K562 (cell line): ENCODE results near the gene DCAKD. TPM values are rescaled to one million over a fixed set of nuclear protein-coding genes. Genes with fewer than 3 reads are reported as not detected.
A peak's percentile ranks its signal among the peaks of the same experiment; 100 is the strongest.

Experiments used
- CBX1 ChIP-seq: sonication (generic); IDR thresholded peaks from 2 replicates; pipeline ENCODE4 v1.6.1; 2016; ENCODE audit warnings: antibody characterized with exemption, low read depth, mild to moderate bottlenecking
- GATA2 ChIP-seq: sonication (generic); formaldehyde crosslinking; IDR thresholded peaks from 2 replicates; pipeline ENCODE4 v1.4.0; 2020; ENCODE audit warnings: mild to moderate bottlenecking, missing genetic modification reagents
- SAP30 ChIP-seq: fragments of 200-600 bp; sonication (generic); IDR thresholded peaks from 2 replicates; pipeline ENCODE4 v1.6.1; 2012; ENCODE audit warnings: borderline replicate concordance, low read depth, mild to moderate bottlenecking, moderate library complexity, low read length, control low read depth, inconsistent platforms; ENCODE audit not compliant: insufficient read depth, poor library complexity, severe bottlenecking
- SMARCE1 ChIP-seq: fragments of 450-650 bp; IDR thresholded peaks from 2 replicates; pipeline ENCODE4 v1.7.1; 2016; ENCODE audit warnings: mild to moderate bottlenecking
- SREBF1 ChIP-seq: fragments of 150-350 bp; IDR thresholded peaks from 2 replicates; pipeline ENCODE4 v1.6.1; 2014; ENCODE audit warnings: antibody characterized with exemption, low read depth, low read length, borderline replicate concordance
- TAF15 ChIP-seq: fragments of 200-400 bp; formaldehyde crosslinking; IDR thresholded peaks from 2 replicates; pipeline ENCODE4 v1.6.1; 2017; ENCODE audit warnings: mild to moderate bottlenecking, low read depth, low read length, moderate library complexity
- ZEB2 ChIP-seq: fragments of 450-650 bp; IDR thresholded peaks from 2 replicates; pipeline ENCODE4 v1.6.1; 2016
- ZNF589 ChIP-seq: fragments of 200-800 bp; sonication (Bioruptor generic); IDR thresholded peaks from 2 replicates; pipeline ENCODE4 v1.6.1; 2016; ENCODE audit warnings: low read depth, missing genetic modification characterization, missing compliant biosample characterization
- ZNF699 ChIP-seq: fragments of 250-450 bp; sonication (Bioruptor Pico); IDR thresholded peaks from 2 replicates; pipeline ENCODE4 v1.8.0; 2021; ENCODE audit warnings: mild to moderate bottlenecking, moderate library complexity; ENCODE audit not compliant: insufficient replicate concordance
- polyA plus RNA-seq, 8 experiments: library from polyadenylated mRNA; depleted of rRNA in 4 of 8; stranded (reverse) in 5 of 8; unstranded in 3 of 8; fragments of >200 nt; fragmentation: Nextera tagmentation in 2 of 8; fragmentation: Illumina TruSeq in 1 of 8; extraction: Ambion mirVana in 2 of 8; extraction: Trizol in 1 of 8; gene quantifications; 2 replicates each; pipeline versions ENCODE4 v1.2.1 to v1.2.3, GENCODE V29; 2011 to 2014; ENCODE audit warnings: inconsistent platforms in 1 of 8, missing spikeins in 1 of 8
- total RNA-seq, 7 experiments: library from RNA; depleted of rRNA in 6 of 7; stranded (reverse); fragments of >200 nt in 6 of 7; fragmentation: Illumina TruSeq in 2 of 7; extraction: Trizol in 2 of 7; gene quantifications; 2 replicates each; pipeline versions ENCODE4 v1.2.1 to v1.2.3, GENCODE V29; 2011 to 2021; ENCODE audit warnings: low replicate concordance in 1 of 7
- TF ChIP-seq, protein P1 (sequence below): fragments of 150-350 bp; IDR thresholded peaks from 2 replicates; pipeline ENCODE4 v1.6.1; 2014; ENCODE audit warnings: low read depth, mild to moderate bottlenecking, low read length, borderline replicate concordance
- TF ChIP-seq, protein P2 (sequence below), 2 experiments: fragments of 150-350 bp in 1 of 2; IDR thresholded peaks; 2 replicates each; pipeline ENCODE4 v1.6.1; 2012 to 2016; ENCODE audit warnings: low read depth in 2 of 2, low read length in 2 of 2, mild to moderate bottlenecking in 1 of 2, moderate library complexity in 1 of 2
- TF ChIP-seq, protein P3 (sequence below): fragments of 250-450 bp; sonication (Bioruptor Pico); IDR thresholded peaks from 2 replicates; pipeline ENCODE4 v1.5.1; 2021; ENCODE audit warnings: mild to moderate bottlenecking
- TF ChIP-seq, protein P4 (sequence below): fragments of 450-650 bp; IDR thresholded peaks from one replicate; pipeline ENCODE4 v1.6.1; 2018; ENCODE audit warnings: mild to moderate bottlenecking, moderate library complexity; ENCODE audit not compliant: partially characterized antibody
- TF ChIP-seq, protein P5 (sequence below): fragments of 250-450 bp; sonication (Bioruptor Pico); IDR thresholded peaks from 2 replicates; pipeline ENCODE4 v1.5.0; 2021
- TF ChIP-seq, protein P6 (sequence below): fragments of 450-650 bp; IDR thresholded peaks from 2 replicates; pipeline ENCODE4 v1.6.1; 2017; ENCODE audit warnings: mild to moderate bottlenecking, moderate library complexity

The DCAKD gene
- total and polyA plus RNA-seq, 9 of the 15 experiments (the other 6 are each of a cell fraction or from before 2014, with no cell fraction given) = 7.9 to 35.5 (median 21.4) TPM

DNA sequence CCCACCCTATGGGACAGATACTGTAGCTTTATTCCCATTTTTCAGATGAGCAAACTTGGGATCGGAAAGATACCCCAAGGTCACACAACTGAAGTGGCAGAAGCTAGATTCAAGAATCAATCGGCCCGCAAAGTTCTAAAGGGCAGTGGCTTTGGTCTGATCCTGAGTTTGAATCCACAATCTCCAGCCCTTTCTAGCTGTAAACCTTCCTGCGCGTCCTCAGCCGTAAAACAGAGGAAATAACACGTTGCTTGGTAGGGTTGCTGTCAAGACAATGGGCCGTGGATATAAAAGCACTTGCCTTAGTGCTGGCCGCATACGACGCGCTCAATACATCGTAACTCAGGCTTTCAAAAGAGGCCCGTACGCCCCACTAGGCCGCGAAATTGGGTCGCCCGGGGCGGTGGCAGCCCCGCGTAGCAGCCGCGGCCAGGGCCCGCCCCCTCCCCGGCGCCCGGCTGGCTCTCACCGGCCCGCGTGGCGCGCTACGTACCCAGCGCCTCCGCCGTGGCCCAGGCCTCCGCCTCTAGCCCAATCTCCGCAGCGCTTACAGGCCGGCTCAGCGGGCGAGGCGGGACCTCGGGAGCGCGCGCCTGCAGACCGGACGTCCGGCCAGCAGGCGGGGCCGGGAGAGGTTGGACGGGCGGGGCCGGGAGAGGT lies at the start of gene DCAKD (continued):
- TF ChIP-seq, protein P1, sequence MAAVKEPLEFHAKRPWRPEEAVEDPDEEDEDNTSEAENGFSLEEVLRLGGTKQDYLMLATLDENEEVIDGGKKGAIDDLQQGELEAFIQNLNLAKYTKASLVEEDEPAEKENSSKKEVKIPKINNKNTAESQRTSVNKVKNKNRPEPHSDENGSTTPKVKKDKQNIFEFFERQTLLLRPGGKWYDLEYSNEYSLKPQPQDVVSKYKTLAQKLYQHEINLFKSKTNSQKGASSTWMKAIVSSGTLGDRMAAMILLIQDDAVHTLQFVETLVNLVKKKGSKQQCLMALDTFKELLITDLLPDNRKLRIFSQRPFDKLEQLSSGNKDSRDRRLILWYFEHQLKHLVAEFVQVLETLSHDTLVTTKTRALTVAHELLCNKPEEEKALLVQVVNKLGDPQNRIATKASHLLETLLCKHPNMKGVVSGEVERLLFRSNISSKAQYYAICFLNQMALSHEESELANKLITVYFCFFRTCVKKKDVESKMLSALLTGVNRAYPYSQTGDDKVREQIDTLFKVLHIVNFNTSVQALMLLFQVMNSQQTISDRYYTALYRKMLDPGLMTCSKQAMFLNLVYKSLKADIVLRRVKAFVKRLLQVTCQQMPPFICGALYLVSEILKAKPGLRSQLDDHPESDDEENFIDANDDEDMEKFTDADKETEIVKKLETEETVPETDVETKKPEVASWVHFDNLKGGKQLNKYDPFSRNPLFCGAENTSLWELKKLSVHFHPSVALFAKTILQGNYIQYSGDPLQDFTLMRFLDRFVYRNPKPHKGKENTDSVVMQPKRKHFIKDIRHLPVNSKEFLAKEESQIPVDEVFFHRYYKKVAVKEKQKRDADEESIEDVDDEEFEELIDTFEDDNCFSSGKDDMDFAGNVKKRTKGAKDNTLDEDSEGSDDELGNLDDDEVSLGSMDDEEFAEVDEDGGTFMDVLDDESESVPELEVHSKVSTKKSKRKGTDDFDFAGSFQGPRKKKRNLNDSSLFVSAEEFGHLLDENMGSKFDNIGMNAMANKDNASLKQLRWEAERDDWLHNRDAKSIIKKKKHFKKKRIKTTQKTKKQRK = no peak
- TF ChIP-seq ZNF699 (CRISPR knock-in tag) = no peak
- no peak for TF ChIP-seq SMARCE1
- no peak for TF ChIP-seq TAF15
- TF ChIP-seq ZNF589 (CRISPR knock-in tag) = no peak
- TF ChIP-seq GATA2 (CRISPR knock-in tag) = no peak
- TF ChIP-seq ZEB2 = no peak
- TF ChIP-seq SREBF1 = no peak
- TF ChIP-seq, protein P2, sequence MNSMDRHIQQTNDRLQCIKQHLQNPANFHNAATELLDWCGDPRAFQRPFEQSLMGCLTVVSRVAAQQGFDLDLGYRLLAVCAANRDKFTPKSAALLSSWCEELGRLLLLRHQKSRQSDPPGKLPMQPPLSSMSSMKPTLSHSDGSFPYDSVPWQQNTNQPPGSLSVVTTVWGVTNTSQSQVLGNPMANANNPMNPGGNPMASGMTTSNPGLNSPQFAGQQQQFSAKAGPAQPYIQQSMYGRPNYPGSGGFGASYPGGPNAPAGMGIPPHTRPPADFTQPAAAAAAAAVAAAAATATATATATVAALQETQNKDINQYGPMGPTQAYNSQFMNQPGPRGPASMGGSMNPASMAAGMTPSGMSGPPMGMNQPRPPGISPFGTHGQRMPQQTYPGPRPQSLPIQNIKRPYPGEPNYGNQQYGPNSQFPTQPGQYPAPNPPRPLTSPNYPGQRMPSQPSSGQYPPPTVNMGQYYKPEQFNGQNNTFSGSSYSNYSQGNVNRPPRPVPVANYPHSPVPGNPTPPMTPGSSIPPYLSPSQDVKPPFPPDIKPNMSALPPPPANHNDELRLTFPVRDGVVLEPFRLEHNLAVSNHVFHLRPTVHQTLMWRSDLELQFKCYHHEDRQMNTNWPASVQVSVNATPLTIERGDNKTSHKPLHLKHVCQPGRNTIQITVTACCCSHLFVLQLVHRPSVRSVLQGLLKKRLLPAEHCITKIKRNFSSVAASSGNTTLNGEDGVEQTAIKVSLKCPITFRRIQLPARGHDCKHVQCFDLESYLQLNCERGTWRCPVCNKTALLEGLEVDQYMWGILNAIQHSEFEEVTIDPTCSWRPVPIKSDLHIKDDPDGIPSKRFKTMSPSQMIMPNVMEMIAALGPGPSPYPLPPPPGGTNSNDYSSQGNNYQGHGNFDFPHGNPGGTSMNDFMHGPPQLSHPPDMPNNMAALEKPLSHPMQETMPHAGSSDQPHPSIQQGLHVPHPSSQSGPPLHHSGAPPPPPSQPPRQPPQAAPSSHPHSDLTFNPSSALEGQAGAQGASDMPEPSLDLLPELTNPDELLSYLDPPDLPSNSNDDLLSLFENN (IDR thresholded peaks at IDR 0.05; ENCODE audit: low read depth in 2 of 2, low read length in 2 of 2) = no peak
- TF ChIP-seq CBX1 = no peak
- TF ChIP-seq, protein P3, sequence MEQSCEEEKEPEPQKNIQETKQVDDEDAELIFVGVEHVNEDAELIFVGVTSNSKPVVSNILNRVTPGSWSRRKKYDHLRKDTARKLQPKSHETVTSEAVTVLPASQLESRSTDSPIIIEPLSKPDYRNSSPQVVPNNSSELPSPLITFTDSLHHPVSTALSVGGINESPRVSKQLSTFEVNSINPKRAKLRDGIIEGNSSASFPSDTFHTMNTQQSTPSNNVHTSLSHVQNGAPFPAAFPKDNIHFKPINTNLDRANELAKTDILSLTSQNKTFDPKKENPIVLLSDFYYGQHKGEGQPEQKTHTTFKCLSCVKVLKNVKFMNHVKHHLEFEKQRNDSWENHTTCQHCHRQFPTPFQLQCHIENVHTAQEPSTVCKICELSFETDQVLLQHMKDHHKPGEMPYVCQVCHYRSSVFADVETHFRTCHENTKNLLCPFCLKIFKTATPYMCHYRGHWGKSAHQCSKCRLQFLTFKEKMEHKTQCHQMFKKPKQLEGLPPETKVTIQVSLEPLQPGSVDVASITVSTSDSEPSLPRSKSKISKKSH (CRISPR knock-in tag) = no peak
- TF ChIP-seq, protein P4, sequence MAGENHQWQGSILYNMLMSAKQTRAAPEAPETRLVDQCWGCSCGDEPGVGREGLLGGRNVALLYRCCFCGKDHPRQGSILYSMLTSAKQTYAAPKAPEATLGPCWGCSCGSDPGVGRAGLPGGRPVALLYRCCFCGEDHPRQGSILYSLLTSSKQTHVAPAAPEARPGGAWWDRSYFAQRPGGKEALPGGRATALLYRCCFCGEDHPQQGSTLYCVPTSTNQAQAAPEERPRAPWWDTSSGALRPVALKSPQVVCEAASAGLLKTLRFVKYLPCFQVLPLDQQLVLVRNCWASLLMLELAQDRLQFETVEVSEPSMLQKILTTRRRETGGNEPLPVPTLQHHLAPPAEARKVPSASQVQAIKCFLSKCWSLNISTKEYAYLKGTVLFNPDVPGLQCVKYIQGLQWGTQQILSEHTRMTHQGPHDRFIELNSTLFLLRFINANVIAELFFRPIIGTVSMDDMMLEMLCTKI = no peak
- TF ChIP-seq, protein P5, sequence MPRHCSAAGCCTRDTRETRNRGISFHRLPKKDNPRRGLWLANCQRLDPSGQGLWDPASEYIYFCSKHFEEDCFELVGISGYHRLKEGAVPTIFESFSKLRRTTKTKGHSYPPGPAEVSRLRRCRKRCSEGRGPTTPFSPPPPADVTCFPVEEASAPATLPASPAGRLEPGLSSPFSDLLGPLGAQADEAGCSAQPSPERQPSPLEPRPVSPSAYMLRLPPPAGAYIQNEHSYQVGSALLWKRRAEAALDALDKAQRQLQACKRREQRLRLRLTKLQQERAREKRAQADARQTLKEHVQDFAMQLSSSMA (CRISPR knock-in tag) = no peak
- peak; percentile 28 for TF ChIP-seq SAP30
- TF ChIP-seq, protein P6, sequence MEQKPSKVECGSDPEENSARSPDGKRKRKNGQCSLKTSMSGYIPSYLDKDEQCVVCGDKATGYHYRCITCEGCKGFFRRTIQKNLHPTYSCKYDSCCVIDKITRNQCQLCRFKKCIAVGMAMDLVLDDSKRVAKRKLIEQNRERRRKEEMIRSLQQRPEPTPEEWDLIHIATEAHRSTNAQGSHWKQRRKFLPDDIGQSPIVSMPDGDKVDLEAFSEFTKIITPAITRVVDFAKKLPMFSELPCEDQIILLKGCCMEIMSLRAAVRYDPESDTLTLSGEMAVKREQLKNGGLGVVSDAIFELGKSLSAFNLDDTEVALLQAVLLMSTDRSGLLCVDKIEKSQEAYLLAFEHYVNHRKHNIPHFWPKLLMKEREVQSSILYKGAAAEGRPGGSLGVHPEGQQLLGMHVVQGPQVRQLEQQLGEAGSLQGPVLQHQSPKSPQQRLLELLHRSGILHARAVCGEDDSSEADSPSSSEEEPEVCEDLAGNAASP = no peak
